Esophagus mucosa (tissue), 1 donor: Measurements from ENCODE around the gene LRCH3. TPM values are rescaled to one million over a fixed set of nuclear protein-coding genes. Genes with fewer than 3 reads are reported as not detected.

Experiments used
- total RNA-seq: library from RNA; stranded (reverse); gene quantifications from one replicate; pipeline ENCODE4 v1.2.4, GENCODE V29; 2023
- donor health status: DM: yes; HTN: yes; CAD: no.

Gene LRCH3
- total RNA-seq, 1 donor from 2014 or later, result 20.8 TPM

Other genes starting within 250 kb of the LRCH3 start
- gene BDH1, start 235.3 kb upstream of the LRCH3 start, total RNA-seq, result 67.9 TPM
- gene RUBCN, start 54.4 kb upstream of the LRCH3 start, total RNA-seq, result 18.0 TPM
- gene FYTTD1, start 41.4 kb upstream of the LRCH3 start, total RNA-seq, result 41.4 TPM
- 1,002 TPM for gene RPL35A, start 158.9 kb downstream of the LRCH3 start, total RNA-seq
- 5.7 TPM for gene LMLN, start 169.0 kb downstream of the LRCH3 start, total RNA-seq